ENCODE results near the gene EPB41L4B. TPM values are rescaled to one million over a fixed set of nuclear protein-coding genes. Genes with fewer than 3 reads are reported as not detected.

The EPB41L4B gene
- polyA plus RNA-seq, 1 donor = 14.2 TPM

DNA sequence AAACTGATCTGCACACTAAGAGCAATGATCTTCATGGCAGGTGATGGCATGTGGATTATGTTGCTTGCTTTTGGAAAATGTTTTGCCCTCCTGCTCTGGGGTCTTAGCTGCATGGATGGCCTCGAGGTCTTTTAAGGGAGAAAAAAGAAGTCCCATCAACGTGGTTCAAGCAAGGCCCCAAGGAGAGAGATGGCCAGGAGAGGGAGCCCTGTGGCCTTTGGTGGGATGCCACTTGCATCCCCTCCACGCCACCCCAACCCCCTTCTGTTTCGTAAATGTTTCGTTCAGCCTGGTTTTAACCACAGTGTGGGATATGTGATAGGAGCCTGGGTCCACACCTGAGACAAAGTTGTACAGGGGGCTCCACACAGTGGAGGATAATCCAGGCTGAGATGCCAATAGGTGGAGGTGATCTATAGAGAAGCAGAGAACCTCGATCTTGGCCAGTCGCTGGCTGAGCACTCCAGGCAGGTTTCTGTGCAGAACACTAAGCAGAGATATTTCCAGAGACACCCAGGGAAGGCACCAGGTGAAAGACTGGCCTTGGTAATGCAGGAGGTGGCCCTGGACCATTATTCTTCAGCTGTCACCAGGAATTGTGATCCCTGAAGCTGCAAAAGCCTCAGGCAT, 128.0 kb downstream of the EPB41L4B start:
- no peak for DNase-seq

- no peak for DNase-seq
Measured at GRCh38 chr9:109191746-109192145, 129.1 kb downstream of the EPB41L4B start.

GRCh38 chr9:109190151-109190550, 130.7 kb downstream of the EPB41L4B start:
- DNase-seq = no peak

DNA sequence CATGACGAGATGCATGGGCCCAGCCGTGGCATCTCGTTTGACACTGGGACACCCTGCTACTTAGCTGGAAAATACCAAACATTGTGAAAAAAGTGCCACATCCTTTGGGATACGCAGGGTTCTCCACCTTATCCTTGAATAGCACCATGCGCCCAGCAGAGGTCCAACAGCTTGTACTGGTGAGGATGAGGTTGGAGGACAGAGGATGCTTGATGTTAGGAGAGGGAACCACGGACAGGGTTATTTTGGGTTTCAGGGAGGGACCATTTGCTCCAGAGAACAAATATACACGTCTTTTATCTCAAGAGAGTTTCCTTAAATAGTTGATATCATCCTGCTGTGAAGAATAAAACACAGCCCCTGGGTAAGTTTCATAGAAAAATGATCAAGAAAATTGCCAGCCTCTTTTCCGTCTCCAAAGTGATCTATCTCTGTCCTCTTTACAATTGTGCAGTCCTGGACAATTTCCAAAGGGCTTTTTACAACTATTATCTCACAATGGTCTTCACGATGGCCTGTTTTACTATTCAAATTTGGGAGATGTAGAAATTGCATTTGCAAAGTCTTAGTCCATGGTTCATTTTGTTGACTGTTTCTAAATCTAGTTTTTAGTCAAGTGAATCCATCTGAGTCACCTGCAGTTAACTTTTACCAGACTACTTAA, 133.9 kb downstream of the EPB41L4B start:
- DNase-seq = no peak

GRCh38 chr9:109182940-109183798, 137.7 kb downstream of the EPB41L4B start:
- DNase-seq = no peak

GRCh38 chr9:109182550-109182939, 138.3 kb downstream of the EPB41L4B start:
- DNase-seq = no peak

DNA sequence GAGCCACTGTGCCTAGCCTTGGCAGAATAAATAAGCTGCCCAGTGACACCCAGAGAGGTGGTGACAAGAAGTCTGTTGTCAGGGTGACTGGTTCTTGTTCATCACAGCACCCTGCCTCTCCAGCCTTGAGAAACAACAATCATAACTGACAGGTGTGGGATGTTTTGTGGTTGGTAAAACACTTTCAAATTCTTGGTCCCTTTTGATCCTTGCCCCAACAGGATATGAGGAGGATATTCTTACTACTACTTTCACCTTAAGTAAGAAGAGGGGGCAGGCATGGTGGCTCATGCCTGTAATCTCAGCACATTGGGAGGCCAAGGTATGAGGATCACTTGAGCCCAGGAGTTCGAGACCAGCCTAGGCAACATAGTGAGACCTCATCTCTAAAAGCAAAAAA, 139.6 kb downstream of the EPB41L4B start:
- no peak for DNase-seq

- no peak for DNase-seq
Measured at GRCh38 chr9:109179801-109180523, 140.9 kb downstream of the EPB41L4B start.

DNA sequence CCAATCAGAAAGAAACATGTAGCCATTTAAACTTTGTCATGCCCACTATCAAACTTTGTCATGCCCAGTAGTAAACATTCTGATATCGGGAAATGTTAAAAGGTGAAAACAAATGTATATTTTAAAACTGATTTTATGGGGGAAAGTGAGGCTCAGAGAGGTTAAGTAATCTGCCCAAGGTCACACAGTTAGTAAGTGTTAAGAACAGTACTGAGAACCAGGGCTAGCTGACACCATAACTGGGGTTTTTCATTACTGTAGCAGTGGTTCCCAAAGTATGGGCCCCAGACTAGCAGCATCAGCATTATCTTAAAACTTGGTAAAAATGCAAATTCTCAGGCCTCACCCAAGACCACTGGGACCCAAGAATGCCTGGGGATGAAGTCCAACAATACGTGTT, 143.9 kb downstream of the EPB41L4B start:
- no peak for DNase-seq

- DNase-seq = no peak
Measured at GRCh38 chr9:109176386-109176785, 144.5 kb downstream of the EPB41L4B start.

DNA sequence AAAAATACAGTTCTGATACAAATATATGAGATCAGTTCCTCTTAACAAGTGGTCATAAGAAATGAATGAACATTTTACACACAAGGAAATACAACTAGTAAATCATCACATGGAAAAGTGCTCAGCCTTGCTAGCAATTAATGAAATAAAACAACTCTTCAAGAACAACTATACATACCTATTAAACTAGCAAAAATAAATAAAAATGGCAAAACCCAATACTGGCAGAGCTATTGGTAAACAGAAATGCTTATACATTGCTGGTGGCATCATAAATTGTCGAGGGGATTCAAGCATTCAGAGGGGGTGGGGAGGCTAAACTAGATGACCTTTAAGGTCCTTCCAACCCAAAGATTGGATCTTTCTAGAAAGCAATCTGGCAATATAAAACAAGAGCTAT, 147.9 kb downstream of the EPB41L4B start:
- no peak for DNase-seq

GRCh38 chr9:109171926-109172325, 148.9 kb downstream of the EPB41L4B start:
- DNase-seq = no peak

DNA sequence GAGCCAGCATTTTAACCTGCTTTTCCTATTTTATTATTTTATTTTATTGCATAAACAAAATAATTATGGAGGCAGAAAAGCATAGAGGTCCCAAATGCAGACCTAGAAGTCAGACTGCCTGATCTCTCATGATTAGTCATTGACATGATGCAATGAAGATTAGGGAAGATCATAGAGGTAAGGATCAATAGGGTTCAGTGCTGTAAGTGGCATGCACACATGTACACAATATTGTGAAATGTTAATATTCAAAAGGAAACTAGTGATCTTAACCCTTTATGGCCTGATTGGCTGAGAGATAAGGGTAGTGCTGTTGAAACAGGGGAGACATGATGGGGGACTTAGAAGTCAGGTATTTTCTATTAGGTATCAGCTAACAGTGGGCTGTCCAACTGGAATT, 152.7 kb downstream of the EPB41L4B start:
- DNase-seq = no peak

GRCh38 chr9:109167716-109168115, 153.1 kb downstream of the EPB41L4B start:
- no peak for DNase-seq

DNA sequence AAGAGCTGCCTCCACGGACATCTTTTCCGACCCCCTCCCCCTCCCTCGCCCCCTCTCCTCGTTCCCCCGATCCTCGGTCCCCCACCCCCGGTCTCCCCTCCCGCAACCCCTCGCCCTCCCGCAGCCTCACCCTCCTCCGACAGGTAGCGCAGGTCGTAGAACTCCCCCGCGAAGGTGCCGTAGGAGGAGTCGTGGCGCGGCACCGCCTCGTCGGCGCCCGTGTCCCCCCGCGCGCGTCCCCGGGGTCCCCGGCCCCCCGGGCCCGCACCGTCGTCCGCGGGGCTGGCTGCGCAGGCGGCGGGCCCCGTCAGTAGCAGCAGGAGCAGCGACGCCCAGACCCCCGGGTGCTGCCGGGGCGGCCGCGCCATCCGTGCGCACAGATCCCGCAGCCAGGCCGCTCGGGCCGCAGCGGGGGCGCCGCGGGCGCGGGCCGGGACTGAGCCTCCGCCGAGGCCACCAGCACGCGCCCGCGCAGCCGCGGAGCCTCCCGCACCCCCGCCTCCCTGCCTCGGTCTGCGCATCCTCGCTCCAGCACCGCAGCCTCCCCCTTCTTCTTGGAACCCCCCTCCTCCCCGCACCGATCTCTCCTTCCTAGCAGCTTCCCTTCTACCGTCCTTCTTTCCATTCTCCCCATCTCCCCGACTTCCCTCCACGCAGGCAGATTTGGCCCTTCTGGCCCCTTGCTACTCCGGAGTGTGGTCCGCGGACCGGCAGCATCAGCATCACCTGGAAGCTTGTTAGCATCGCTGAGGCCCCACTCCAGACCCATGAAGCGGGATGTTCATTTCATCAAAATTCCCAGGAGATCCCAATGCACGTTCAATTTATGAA, 153.9 kb downstream of the EPB41L4B start, which contains the start of gene FRRS1L:
FRRS1L (minus strand) TSS at position 479 of the 831 bp plus-strand sequence; CDS start at position 368, 111 bp downstream.
- peak; percentile 34 for DNase-seq

- no peak for DNase-seq
Measured at GRCh38 chr9:109166171-109166770, 154.6 kb downstream of the EPB41L4B start.

GRCh38 chr9:109164042-109164441, 156.8 kb downstream of the EPB41L4B start:
- DNase-seq = no peak

DNA sequence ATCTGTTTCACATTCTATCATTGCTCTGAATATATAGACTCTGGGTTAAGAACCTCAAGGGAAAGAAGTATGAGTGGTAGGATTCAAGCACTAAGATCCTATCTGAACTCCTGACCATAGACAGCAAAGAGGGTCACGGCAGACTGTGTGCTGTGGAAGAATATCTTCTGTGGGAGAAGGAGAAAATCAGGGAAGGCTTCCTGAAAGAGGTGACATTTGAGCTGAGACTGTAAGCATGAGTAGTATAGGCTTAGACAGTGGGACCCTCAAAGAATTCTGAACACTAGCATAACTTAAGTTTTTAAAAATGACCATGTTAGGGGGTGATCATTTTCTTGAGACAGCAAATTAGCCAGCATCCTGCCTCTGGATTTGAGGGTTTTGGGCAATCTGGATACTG, 157.7 kb downstream of the EPB41L4B start:
- DNase-seq = no peak

DNA sequence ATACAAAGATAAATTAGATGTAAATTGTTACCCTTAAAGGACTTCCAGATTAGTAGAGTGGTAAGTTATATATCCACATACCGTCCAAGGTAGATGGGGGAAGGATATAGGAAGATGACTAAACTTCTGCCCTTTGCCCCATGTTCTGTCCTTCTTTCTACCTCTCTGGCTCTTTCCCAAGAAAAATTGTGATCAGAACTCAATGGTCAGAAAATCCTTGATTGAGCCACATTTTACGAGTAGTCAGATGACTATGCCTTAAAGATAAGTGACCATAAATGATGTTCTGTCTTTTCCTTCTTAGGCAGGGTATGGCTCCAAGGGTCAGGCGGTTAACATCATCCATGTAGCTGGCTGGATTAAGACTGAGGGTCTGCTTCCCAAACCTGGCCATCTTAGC, 158.2 kb downstream of the EPB41L4B start:
- DNase-seq = no peak

DNA sequence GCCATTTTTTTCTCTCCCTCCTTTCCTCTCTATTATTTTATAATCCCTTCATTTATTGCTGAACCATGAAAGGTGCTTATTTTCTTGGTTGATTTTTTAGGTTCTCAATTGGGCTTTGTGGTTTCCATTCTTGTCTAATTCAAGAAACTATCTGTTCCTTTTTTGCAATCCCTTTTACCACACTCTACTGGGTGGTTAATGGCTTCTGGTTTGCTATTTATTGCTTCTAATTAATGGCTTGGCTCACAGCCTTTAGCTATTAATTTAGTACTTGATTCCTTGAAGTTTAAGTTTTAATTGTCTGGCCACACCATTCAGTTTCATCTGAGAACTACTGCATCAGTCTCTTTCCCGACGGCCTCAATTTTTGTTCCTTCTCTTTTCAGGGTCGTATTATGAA, 159.4 kb downstream of the EPB41L4B start:
- no peak for DNase-seq

- no peak for DNase-seq
Measured at GRCh38 chr9:109159583-109159982, 161.3 kb downstream of the EPB41L4B start.

Data from hindlimb muscle (tissue), 1 donor.